GM19035 (cell line): ENCODE data around the gene NDUFS4.
"Not testable (repeated sequence)": the region's sequence is repeated elsewhere in the genome, so short reads cannot be mapped to it uniquely, and the experiment has no call there.

Source experiments
- ATAC-seq: cut with Tn5 transposase; IDR thresholded peaks from one replicate; pipeline ENCODE4 v1.9.1; 2021; ENCODE audit not compliant: unreplicated experiment

NDUFS4 gene

DNA sequence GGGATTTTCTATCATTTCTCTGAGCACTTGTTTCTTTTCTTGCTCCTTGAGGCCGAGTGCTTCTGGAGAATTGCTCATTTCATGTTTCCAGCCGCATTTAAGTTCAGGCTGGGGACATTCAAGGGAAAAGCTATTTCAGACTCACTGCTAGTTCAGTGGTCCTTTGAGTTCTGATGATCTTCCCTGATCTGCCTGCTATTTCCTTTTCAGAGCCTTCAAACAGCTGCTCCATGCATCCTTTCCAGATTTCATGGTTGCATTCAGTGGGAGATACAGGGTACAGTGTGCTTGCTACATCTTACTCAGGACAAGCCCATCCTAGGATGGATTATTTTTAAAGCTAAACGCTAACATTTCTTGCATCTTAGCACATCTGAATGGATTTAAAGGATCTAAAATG is 14.7 kb downstream of the NDUFS4 start:
- no peak for ATAC-seq

- ATAC-seq, result no peak
These were observed 15.4 kb downstream of the NDUFS4 start for GRCh38 chr5:53575831-53576230.

- no peak for ATAC-seq
These were observed 16.2 kb downstream of the NDUFS4 start for GRCh38 chr5:53576674-53577073.

DNA sequence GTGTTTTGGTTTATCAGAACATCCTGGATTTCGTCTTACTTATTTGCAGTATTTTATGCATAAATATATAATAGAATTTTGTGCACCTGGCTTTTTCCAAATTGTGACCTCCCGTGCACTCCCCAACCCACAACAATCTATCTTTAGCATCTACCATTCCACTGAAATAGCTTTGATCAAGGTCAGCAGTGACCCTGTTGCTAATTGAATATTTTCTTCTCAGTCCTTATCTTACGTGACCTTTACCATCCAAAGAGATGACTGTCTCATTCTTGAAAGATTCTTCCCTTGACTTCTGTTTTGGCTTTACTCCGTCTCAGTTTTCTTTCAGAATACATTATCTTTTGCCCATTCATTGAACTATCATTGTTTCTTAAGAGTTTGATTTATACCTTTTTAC is 18.4 kb downstream of the NDUFS4 start:
- no peak for ATAC-seq

DNA sequence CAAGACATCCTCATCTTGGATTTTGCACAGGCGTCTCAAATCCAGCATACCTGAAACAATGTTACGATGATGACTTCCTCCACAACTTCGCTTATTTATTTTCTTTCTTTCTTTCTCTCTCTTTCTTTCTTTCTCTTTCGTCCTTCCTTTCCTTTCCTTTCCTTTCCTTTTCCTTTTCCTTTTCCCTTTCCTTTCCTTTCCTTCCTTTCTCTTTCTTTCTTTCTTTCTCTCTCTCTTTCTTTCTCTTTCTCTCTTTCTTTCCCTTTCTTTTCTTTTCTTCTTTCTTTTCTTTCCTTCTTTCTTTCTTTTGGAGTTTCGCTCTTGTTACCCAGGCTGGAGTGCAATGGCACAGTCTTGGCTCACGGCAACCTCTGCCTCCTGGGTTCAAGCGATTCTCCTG is 20.1 kb downstream of the NDUFS4 start:
- ATAC-seq, result no peak

DNA sequence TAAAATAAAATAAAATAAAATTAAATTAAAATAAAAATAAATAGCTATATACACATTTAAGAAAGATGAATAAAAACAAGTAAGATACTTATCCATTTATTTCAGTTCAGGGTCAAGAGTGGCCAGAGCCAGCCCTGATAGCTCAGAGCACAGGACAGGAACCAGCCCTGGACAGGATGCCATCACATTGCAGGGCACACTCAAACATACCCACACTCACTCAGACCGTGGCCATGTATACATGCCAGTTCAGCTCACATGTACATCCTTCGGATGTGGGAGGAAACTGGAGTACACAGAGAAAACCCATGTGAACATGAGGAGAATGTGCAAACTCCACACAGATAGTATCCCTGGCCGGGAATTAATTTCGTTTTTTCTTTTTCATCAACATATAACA is 21.8 kb downstream of the NDUFS4 start:
- ATAC-seq, result no peak

DNA sequence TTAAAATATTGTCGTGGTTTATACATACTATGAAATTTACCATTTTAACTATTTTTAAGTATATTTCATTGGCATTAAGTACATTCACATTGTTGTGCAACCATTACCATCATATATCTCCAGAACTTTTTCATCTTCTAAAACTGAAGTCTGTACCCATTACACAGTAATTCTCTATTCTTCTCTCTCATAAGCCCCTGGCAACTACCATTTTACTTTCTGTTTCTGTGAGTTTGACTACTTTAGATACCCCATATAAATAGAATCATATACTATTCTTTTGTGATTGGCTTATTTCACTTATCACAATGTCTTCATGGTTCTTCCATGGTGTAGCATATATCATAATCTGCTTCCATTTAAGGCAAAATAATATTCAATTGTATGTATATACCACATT is 30.3 kb downstream of the NDUFS4 start:
- no peak for ATAC-seq

GRCh38 chr5:53594419-53594818 is 34.0 kb downstream of the NDUFS4 start:
- no peak for ATAC-seq

DNA sequence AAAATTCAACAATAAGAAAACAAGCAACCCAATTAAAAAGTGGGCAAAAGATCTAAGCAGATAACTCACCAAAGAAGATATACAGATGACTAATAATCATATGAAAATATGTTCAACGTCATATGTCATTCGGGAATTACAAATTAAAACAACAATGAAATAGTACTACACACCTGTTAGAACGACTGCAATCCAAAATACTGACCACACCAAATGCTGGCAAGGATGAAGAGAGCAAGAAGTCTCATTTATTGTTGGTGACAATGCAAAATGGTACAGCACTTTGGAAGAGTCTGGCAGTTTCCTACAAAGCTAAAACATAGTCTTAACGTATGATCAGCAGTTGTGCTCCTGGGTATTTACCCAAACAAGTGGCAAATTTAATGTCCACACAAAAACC is 37.5 kb downstream of the NDUFS4 start:
- ATAC-seq, result no peak

DNA sequence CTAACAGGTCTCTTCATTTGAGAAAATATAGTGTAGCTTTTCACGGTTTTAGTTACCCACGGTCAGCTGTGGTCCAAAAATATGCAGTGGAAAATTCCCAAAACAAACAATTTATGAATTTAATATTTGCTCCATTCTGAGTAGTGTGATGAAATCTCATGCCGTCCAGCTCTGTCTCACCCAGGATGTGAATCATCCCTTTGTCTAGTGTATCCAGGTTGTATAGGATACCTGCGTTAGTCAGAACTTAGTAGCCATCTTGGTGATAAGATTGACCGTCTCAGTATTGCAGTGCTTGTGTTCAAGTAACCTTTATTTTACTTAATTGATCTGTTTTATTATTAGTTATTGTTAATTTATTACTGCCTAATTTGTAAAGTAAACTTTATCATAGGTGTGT is 41.1 kb downstream of the NDUFS4 start:
- ATAC-seq, result no peak

DNA sequence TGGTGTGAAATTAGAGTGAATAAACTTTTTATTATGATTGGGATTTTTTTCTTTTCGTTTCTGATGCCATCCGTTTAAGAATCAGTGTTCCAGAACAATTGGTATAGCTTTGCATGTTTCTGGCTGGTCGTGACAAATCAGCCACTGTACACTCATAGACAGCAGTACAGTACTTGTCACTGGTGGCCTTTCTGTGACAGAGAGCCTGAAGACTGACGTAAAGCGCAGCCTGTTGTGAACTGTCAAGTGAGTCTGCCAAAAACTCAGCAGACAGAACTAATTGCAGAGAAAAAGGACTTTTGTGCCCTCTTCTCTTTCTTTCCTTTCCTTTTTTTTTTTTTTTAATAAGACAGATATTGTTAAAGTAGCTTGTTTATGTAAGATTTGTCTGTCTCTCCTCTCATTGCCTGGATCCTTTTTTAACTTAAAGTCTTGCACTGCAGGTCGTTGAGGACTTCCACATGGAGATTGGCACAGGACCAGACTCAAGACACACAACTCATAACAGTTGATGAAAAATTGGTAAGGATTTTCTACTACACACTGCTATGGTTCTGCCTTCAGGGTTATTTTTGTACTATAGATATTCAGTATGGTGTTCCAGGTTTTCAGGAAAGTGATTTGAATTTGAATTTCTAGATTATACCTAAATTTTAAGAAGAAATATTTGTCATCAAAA is 42.7 kb downstream of the NDUFS4 start:
- no peak for ATAC-seq

DNA sequence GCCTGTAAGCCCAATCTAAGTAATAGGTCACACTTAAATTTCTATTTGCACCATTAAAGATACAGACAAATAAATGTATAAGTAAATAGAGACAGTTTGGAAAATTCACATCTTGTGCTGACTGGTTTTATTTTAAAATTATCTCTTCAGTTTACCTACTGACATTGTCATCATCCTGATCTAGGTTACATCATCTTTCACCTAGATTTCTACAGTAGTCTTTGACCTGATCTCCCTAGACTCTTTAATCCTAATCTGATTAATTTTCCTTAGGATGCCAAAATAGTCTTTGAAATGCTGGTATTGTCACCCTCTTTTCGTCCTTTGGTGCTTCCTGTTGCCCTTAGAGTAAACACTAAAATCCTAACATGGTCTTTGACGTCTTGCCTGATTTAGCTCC is 43.9 kb downstream of the NDUFS4 start:
- no peak for ATAC-seq

DNA sequence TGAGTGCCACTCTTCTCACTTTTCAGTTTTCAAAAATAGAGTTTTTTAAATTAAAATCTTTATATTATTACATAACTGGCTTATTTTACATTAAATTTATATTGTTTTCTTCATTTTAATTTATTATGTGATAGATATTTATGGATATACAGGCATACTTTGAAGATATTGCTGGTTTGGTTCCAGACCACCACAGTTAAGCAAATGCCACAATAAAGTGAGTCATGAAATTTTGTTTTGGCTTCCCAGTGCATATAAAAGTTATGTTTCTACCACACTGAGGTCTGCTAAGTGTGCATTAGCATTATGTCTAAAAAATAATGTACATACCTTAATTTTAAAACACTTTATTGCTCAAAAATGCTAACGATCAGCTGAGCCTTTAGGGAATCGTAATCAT is 47.4 kb downstream of the NDUFS4 start:
- no peak for ATAC-seq

DNA sequence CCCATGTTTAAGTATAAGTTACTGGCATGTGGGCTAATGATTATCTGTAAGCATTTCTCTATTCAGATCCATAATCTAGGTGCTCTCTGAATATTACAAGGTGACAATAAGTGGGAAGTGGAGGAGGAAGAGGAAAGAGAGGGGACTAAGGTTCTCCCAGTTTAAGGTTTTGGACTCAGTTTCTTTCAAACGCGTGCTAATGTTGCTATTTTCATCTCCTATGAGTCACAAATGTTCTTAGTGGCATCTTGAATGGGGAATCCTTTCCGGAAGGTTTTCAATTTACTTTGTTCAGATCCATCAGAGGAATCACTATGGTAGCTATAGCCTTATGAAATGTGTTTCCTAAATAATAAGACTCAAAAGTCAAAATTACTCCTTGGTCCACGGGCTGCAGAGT is 48.5 kb downstream of the NDUFS4 start:
- not testable (repeated sequence) for ATAC-seq

DNA sequence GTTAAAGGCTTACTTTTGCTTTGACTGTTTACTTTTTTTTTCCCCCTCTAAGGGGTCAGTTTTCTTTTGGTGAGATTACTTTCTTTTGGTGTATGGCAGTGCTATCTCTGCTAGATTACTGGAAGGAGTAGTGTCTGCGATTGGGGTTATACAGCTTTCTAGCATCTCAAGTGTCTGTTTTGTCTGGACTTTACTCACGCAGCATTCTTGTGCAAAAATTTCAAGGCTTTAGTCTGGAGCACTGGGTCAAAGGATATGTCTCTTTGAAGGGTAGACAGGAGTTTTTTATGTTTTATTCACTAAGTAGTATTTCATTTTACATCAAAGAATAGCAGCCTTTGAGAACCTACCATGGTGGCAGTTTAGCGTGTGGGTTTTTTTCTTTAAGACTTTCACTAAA is 52.6 kb downstream of the NDUFS4 start:
- ATAC-seq, result no peak

DNA sequence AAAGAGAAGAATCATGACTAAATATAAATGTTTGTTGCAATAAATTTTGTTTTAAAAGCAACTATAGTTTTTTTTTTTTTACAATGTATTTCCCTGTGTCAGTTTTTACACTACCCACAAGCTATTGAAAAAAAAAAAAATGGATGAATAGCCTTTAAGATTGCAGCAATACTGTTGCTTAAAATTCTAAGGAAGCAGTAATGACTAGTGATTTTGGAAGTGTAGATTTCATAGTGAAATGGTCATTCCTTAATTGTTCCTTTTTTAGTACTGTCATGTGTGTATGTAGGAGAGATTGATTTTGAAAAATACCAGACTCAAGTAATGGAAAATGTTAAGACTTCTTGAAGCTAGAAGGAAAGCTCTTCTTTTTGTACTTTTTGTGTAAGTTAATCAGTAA is 53.1 kb downstream of the NDUFS4 start:
- ATAC-seq, result no peak

DNA sequence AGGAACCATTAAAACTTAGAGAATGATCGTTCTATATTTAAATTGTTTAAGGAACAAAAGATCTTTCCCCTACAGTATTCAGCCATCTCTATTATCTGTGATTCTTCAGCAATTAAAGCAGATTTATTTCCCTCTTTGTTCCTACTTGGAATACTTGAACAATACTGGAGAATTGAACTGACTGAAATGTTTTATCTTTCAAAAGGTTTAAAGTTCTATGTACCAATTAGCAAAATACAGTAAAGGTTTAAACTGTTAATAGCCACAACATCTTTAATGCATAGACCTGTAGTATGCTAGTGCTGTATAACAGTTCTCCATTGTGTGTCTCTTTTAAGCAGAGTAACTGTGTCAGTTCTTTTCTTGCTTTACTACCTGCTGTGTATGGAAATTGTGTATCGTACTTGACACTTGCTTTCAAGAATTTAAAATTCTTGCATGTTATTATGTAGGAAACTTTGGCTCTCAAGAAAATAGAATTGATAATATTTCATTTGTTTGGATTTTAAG is 54.0 kb downstream of the NDUFS4 start:
- no peak for ATAC-seq

DNA sequence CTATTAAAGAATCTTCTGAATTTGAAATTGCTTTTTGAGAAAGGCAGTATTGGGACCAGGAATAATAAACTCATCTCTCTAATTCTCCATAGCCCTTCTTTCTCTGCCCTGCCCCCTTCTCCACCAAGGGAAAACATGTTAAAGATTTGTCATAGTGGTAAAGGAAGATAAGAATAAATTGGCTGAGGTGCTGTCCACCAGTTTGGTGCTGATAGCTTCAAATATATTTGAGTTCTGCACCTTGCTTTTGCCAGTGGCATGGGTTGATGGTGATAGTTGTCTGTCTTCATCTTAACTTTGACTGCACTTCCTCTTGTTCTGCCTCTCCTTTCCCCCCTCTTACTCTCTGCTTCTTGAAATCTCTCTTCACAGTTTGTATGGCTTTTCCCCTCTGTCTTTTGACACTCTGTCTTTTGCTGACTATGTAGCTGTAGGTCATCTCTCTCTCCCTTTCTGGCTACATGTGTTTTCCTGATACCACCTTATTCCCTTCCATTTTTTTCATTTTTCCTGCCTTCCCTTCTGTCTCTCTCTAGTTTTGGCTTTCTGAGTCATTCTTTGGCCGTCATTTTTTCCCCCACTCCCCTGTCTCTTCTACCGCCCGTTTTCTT is 56.6 kb downstream of the NDUFS4 start:
- ATAC-seq, result no peak

DNA sequence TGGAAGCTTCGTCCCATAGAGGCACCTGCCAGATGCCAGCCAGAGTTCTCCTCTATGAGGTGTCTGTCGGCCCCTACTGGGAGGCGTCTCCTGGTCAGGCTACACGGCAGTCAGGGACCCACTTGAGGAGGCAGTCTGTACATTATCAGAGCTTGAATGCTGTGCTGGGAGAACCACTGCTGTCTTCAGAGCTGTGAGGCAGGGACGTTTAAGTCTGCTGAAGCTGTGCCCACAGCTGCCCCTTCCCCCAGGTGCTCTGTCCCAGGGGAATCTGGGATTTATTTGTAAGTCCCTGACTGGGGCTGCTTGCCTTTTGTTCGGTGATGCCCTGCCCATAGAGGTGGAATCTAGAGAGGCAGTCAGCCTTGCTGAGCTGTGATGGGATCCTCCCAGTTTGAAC is 70.8 kb downstream of the NDUFS4 start:
- no peak for ATAC-seq

- ATAC-seq, result no peak
These were observed 81.6 kb downstream of the NDUFS4 start for GRCh38 chr5:53642061-53642460.

GRCh38 chr5:53643445-53643844 is 83.0 kb downstream of the NDUFS4 start:
- ATAC-seq, result no peak

GRCh38 chr5:53645078-53645477 is 84.6 kb downstream of the NDUFS4 start:
- no peak for ATAC-seq

DNA sequence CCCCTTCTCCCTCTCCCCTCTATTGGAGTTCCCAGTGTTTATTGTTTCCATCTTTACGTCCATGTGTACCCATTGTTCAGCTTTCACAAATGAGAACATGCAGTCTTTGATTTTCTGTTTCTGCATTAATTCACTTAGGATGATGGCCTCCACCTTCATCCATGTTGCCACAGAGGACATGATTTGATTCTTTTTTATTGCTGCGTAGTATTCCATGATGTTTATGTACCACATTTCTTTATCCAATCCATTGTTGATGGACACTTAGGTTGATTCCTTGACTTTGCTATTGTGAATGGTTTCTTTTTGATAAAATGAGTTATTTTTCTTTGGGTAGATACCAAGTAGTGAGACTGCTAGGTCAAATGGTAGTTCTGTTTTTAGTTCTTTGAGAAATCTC is 88.9 kb downstream of the NDUFS4 start:
- ATAC-seq, result no peak
